Parathyroid adenoma (tissue), 2 donors: Measurements from ENCODE around the gene MOV10.

Experiments used
- H2AFZ ChIP-seq: fragments of 300-600 bp; sonication (generic); one replicate; pipeline ENCODE4 v1.7.0; 2017; ENCODE audit warnings: antibody characterized with exemption, mild to moderate bottlenecking
- H3K27ac ChIP-seq: fragments of 300-600 bp; sonication (generic); one replicate; pipeline ENCODE4 v1.7.0; 2017
- H3K27me3 ChIP-seq: fragments of 300-600 bp; sonication (generic); one replicate; pipeline ENCODE4 v1.7.0; 2017; ENCODE audit warnings: low read length; ENCODE audit not compliant: control insufficient read depth, insufficient read depth
- H3K36me3 ChIP-seq: fragments of 300-600 bp; sonication (generic); one replicate; pipeline ENCODE4 v1.7.0; 2017; ENCODE audit warnings: low read length; ENCODE audit not compliant: control insufficient read depth, insufficient read depth
- H3K4me1 ChIP-seq: fragments of 300-600 bp; sonication (generic); one replicate; pipeline ENCODE4 v1.7.0; 2017; ENCODE audit warnings: control low read depth
- H3K4me2 ChIP-seq: fragments of 300-600 bp; sonication (generic); one replicate; pipeline ENCODE4 v1.7.0; 2017; ENCODE audit warnings: low read length
- H3K4me3 ChIP-seq: fragments of 300-600 bp; sonication (generic); one replicate; pipeline ENCODE4 v1.7.0; 2017; ENCODE audit warnings: low read depth, low read length
- H3K79me2 ChIP-seq: fragments of 300-600 bp; sonication (generic); one replicate; pipeline ENCODE4 v1.7.0; 2017; ENCODE audit warnings: control low read depth
- H3K9ac ChIP-seq: fragments of 300-600 bp; sonication (generic); one replicate; pipeline ENCODE4 v1.7.0; 2017; ENCODE audit warnings: mild to moderate bottlenecking
- H3K9me3 ChIP-seq: fragments of 300-600 bp; sonication (generic); one replicate; pipeline ENCODE4 v1.7.0; 2017; ENCODE audit warnings: low read length; ENCODE audit not compliant: control insufficient read depth
- TF ChIP-seq, protein P1 (sequence below): fragments of 300-600 bp; sonication (generic); IDR thresholded peaks from one replicate; pipeline ENCODE4 v1.7.0; 2017; ENCODE audit warnings: antibody characterized with exemption, mild to moderate bottlenecking
- donor health status: primary hyperparathyroidism.

Gene MOV10

DNA sequence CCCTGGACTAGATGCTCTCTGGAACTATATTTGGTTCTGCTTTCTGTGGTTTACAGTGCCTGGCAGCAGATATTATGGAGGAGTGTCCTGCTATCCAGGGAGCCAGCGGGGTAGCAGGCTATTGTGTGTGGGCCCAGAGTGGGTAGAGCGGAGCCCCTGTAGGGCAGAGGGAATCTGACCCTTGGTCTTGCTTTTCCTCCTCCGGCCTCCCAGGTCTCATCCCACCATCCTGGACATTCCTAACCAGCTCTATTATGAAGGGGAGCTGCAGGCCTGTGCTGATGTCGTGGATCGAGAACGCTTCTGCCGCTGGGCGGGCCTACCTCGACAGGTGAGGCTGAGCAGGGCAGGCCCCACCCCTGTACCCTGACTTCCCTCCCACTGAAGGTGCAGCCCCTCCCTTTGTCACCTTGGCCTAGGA is 23.3 kb downstream of the MOV10 start:
- no peak overlapping the region for H2AFZ ChIP-seq
- H3K4me2 ChIP-seq, result no peak overlapping the region
- peak overlapping the region; percentile 98 for H3K27ac ChIP-seq
- H3K36me3 ChIP-seq, result no peaks in the 10 kb centered on the region
- no peaks in the 10 kb centered on the region for H3K79me2 ChIP-seq
- no peak overlapping the region for H3K4me3 ChIP-seq
- peaks cover 31% of the 10 kb centered on the region for H3K4me1 ChIP-seq
- H3K27me3 ChIP-seq, result no peaks in the 10 kb centered on the region
- H3K9ac ChIP-seq, result no peak overlapping the region
- TF ChIP-seq, protein P1, sequence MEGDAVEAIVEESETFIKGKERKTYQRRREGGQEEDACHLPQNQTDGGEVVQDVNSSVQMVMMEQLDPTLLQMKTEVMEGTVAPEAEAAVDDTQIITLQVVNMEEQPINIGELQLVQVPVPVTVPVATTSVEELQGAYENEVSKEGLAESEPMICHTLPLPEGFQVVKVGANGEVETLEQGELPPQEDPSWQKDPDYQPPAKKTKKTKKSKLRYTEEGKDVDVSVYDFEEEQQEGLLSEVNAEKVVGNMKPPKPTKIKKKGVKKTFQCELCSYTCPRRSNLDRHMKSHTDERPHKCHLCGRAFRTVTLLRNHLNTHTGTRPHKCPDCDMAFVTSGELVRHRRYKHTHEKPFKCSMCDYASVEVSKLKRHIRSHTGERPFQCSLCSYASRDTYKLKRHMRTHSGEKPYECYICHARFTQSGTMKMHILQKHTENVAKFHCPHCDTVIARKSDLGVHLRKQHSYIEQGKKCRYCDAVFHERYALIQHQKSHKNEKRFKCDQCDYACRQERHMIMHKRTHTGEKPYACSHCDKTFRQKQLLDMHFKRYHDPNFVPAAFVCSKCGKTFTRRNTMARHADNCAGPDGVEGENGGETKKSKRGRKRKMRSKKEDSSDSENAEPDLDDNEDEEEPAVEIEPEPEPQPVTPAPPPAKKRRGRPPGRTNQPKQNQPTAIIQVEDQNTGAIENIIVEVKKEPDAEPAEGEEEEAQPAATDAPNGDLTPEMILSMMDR, result no peak
- H3K9me3 ChIP-seq, result no peaks in the 10 kb centered on the region

DNA sequence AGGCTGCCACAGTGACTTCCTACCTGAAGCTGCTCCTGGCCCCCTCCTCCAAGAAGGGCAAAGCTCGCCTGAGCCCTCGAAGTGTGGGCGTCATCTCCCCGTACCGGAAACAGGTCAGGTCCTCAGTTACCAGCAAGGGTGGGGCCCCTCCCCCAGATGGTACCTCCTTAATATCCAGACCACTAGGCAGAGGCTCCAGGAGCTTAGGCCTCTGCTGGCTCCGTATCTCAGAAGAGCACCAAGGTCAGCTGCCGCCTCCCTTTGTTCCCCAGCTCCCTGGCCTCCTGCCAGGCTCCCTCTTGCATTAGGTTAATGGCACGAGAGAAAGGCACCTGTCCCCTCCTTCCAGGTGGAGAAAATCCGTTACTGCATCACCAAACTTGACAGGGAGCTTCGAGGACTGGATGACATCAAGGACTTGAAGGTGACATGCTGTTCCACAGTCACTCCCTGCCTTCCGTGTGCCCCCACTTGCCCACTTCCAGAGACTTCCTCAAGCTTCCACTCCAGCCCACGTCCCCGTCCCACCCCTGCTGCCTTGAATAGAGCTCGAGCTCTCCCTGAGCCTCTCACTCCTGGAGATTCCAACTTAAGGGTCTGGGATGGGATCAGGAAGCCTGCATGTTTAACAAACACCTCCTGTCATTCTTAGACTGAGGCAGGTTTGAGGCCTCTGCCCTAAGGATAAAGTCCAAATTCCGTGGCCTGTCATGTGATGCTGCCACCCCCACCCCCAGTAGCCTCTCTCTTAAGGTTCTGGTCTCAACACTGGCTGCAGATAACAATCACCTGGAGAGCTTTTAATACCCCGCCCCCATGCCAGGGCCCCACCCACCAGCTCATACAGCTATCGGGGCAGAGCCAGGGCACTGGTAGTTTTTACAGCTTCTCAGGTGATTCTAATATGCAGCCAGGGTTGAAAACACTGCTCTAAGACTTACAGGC is 24.2 kb downstream of the MOV10 start:
- Histone ChIP-seq H3K4me3 (peak overlapping the region; percentile 0), H3K4me2 (peak overlapping the region; percentile 11), H3K27me3 (no peaks in the 10 kb centered on the region), H3K36me3 (no peaks in the 10 kb centered on the region), H3K9me3 (no peaks in the 10 kb centered on the region), H3K79me2 (no peaks in the 10 kb centered on the region), H3K9ac (no peak overlapping the region), H3K27ac (peak overlapping the region; percentile 98), H2AFZ (peak overlapping the region; percentile 50), H3K4me1 (peaks cover 38% of the 10 kb centered on the region)
- TF ChIP-seq, protein P1, result no peak

- peaks cover 44% of the 10 kb centered on the region for H3K4me1 ChIP-seq
- H3K9me3 ChIP-seq, result no peaks in the 10 kb centered on the region
- H3K4me3 ChIP-seq, result no peak overlapping the region
- H2AFZ ChIP-seq, result no peak overlapping the region
- TF ChIP-seq, protein P1, result no peak
- H3K27ac ChIP-seq, result peak overlapping the region; percentile 98
- H3K79me2 ChIP-seq, result no peaks in the 10 kb centered on the region
- peak overlapping the region; percentile 40 for H3K4me2 ChIP-seq
- H3K27me3 ChIP-seq, result no peaks in the 10 kb centered on the region
- H3K36me3 ChIP-seq, result no peaks in the 10 kb centered on the region
- no peak overlapping the region for H3K9ac ChIP-seq
These were observed 25.1 kb downstream of the MOV10 start for GRCh38 chr1:112699425-112700144.

- Histone ChIP-seq H3K9ac (no peak overlapping the region), H3K27me3 (no peaks in the 10 kb centered on the region), H2AFZ (no peak overlapping the region), H3K9me3 (no peaks in the 10 kb centered on the region), H3K4me3 (peak overlapping the region; percentile 2), H3K4me2 (peak overlapping the region; percentile 25), H3K36me3 (no peaks in the 10 kb centered on the region), H3K27ac (peak overlapping the region; percentile 98), H3K4me1 (peaks cover 44% of the 10 kb centered on the region), H3K79me2 (no peaks in the 10 kb centered on the region)
- TF ChIP-seq, protein P1, result peak; percentile 12
These were observed 26.1 kb downstream of the MOV10 start for GRCh38 chr1:112700290-112701226.
